GM18907 (cell line): Measurements from ENCODE around the gene ODAD4.

Experiments used
- ATAC-seq: cut with Tn5 transposase; IDR thresholded peaks from one replicate; pipeline ENCODE4 v1.9.1; 2021; ENCODE audit warnings: mild to moderate bottlenecking, moderate library complexity; ENCODE audit not compliant: unreplicated experiment

ODAD4 gene

DNA sequence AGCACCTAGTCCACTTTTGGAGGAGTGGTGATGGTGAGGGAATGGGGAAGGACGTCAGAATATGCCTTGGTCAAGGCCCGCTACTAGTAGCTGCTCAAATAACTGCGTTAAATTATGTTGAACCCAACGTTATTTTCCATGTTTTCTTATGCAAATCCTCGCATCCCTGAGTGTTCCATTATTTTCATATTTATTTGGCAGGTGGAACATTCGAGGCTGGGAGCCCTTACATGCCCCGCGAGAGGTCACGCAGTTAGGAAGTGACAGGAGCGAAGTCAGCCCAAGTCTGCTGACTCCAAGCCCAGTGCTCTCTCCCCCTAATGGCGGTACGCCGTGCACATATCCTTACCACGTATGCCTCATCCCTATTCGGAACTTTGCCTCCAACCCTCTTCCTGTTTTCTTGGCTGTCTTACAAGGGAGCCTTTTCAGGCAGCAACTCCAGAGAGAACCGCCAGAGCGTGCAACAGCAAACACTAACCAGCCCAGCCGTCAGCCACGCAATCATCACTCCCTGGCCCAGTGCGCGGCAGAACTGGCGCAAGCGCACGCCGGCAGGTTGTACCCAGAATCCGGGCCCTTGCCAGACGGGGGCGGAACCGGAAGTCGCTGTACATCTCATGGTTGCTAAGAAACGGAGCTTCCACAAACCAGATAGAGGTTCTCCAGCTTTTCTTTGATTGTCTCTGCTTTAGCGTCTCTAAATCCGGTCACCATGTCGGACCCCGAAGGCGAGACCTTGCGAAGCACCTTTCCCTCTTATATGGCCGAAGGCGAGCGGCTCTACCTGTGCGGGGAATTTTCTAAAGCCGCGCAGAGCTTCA lies at the start of gene ODAD4:
ODAD4 (plus strand) TSS at position 609 of the 824 bp plus-strand sequence; CDS start at position 716, 107 bp downstream.
- ATAC-seq: peak; percentile 91

DNA sequence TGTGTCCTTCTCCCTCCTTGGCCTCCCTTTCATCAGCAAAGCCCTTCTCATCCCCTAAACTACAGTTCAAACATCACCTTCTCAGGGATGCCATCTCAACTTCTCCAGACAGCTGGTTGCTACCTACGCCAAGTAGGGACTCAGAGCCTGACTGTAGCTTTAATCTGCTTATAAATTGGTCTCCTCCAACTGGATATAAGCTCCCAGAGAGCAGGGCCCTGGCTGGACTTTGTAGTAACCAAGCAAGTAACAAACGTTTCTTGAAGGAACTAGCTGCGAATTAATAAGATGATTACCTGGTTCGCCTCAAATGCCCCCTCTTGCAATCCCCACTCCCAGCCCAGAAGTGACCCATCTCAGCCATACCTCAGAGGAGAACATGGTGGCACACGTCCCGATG lies 47.7 kb upstream of the ODAD4 start:
- ATAC-seq: no peak

DNA sequence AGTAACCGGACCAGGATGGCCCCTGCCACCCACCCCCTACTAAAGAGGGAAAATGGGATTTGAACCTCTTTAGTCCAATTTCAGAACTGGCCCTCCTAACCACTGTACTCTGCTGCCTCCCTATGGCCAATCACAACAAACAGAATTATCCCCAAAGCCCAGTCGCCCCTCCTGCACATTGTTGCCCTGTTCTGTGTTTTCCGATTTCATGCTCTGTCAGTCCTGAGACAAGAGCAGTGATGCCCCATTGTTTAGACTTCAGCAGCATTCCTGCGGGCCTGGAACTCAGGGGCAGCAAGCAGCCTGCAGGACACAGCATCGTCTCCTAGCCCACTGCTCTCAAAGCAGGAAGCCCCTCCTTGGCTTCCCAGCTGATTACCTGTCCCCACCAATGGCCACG lies 44.7 kb upstream of the ODAD4 start:
- no peak for ATAC-seq

- ATAC-seq: no peak
These were observed 42.0 kb upstream of the ODAD4 start for GRCh38 chr17:41888332-41888965.

- ATAC-seq: no peak
These were observed 39.0 kb upstream of the ODAD4 start for GRCh38 chr17:41891135-41892020.

DNA sequence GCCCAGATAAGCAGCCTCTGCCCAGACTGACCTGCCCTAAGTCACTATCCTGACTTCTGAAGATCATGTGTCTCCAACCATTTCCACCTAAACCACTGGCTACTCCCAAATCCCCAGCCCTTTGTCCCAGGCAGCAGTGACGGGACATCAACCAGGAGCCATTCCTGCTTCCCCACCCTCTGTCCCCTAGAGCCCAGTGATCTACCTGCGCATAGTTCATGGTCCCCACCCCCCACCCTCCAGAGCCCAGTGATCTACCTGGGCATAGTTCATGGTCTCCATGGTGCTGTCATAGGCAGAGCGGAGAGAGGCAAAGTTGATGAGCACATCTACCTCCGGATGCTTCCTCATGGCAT lies 38.4 kb upstream of the ODAD4 start:
- ATAC-seq: no peak

DNA sequence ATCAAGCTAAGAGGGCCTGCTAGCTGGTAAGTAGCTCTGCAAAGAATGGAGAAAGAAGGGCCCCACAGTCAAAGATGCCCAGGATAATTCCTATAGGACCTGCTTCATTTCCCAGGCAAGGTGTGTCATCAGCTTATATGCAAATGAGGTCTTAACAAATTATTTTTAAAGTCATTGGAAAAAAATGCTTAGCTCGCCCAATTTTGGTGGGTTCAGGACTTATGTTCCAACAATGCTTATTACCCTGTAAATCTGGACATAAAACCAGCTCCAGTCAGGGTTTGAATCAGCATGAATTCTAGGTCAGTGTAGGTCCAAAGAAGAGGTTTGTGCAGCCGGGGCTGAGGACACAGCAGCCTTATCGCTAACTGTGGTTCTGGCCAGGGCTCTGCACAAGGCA lies 37.0 kb upstream of the ODAD4 start:
- no peak for ATAC-seq

DNA sequence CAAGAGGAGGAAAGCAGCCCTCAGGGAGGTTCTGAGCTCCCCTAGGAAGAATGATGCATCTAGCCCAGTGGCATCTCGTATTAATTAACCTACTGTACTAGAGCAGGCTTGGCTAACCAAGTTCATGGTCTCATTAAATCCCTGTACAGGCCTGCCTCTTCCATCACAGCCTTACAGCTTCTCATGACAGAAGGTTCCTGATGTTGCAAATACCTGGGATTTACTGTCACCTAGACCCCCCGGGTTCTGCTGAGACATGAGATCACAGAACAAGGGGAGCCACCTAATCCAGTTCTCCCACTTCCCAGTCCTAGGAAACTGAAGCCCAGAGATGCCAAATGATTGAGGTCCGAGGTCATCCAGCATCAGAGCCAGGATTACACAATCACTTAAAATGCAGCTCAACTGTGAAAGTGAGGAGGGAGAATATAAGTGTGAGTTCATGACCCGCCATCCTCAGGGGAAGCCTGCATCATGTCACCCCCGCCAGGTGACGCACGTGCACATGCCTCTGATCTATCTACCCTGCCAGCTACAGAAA lies 35.6 kb upstream of the ODAD4 start:
- ATAC-seq: no peak

GRCh38 chr17:41895617-41896016 lies 34.8 kb upstream of the ODAD4 start:
- ATAC-seq: no peak

DNA sequence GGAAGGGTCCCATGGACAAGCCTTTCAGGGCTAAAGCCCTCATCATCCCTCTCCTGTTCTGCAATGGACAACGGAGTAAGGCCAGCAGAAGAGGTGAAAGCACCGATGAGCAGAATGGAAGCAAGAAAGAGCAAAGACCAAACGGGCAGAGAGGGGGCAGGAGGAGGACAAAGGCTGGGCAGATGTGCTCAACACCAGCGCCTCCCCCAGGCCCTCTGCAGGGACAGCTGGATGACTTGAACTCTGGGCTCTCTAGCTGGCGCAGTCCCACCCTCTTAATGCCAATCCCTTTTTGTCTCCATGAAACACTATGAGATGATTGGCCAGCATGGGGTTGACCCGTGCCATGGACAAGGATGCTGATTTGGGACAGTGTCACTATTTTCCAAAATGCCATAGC lies 33.7 kb upstream of the ODAD4 start:
- no peak for ATAC-seq

DNA sequence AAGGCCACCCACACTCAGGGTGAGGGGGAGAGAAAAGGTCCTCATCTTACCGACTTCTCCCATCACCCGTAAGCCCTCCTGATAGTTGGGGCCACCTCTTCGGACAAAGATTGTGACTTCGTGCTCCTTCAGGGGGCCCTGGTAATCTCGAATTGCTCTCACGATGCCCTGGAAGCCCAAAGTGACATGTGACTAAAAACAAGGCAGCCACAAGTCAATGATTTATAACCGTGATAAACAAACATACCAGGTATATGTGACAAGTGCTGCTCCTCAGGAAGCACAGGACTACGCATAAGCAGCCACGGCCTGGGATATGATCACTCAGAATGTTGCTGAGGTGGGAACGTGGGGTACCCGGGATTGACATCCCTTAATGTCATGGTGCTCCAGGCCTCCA lies 28.8 kb upstream of the ODAD4 start:
- ATAC-seq: no peak

DNA sequence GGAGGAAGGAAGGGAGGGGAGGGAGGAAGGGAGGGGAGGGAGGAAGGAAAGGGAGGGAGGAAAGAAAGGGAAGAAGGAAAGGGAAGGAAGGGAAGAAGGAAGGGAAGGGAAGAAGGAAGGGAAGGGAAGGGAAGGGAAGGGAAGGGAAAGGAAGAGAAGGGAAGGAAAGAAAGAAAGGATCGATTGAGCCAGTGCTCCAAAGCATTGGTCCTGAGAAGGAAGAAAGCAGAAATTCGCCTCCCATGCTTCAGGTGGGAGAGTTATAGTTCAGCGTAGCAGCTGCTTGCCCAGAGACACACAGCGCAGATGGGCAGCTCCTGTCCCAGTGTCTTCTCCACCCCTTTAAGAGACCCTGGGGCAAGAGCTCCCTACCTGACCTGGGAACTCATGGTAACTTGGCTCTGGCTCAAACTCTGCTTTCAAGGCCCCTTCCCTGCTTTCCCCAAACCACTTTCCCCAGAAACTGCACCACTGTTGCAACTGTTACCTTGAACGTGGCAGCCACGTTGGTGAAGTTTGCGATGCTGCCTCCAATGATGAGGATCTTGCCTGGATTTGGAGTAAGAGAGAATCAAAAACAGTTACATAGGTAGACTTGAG lies 26.1 kb upstream of the ODAD4 start:
- no peak for ATAC-seq

- no peak for ATAC-seq
These were observed 25.2 kb upstream of the ODAD4 start for GRCh38 chr17:41905172-41905571.

DNA sequence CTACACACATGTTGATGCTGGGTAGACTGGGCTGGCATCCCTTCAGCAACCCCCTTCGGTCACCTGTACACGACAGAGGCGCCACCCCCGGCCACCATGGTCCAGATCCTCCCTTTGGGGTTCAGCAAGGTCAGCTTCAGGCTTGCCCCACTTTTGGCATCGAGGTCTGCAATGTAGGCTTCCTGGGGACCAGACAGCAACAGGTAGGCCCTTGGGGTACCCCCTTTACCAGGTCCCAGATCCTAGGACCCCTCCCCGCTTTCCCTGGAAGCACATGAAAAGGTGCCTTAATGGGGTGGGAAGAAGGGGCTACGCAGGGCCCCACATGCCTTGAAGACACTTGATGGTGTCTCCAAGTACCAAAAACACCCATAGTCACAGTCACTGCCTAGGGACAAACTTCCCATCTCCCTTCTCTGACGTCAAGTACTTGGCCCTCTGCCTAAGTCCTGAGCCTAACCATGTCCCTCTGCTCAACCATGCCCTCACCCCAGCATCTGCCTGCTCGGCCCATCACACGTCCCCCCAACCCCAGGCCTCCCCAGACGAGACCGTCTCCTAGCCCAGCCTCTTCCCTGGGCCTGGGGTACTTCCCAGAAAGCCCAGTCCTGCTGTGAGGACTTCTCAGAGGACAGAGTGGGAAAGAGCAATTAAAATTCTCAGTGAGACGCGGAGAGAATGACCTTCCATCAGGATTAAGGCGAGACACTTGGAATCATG lies 23.8 kb upstream of the ODAD4 start:
- ATAC-seq: no peak

DNA sequence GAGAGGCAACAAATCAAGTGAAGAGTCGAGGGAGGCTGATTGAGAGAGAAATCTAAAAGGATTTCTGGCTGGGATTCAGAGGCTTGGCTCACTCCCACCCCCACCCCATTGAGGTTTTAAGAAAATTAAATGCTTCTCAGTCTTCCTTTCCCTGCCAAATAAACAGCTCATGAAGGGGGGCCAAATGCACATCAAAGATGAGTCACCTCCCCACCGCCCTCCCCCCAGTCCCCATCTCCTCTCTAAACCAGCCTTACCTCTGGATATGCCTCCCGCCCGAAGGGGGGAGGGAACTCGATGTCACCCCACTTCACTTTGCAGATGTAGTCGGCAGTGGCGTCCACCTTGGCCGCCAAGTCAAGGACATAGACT lies 23.2 kb upstream of the ODAD4 start:
- no peak for ATAC-seq

DNA sequence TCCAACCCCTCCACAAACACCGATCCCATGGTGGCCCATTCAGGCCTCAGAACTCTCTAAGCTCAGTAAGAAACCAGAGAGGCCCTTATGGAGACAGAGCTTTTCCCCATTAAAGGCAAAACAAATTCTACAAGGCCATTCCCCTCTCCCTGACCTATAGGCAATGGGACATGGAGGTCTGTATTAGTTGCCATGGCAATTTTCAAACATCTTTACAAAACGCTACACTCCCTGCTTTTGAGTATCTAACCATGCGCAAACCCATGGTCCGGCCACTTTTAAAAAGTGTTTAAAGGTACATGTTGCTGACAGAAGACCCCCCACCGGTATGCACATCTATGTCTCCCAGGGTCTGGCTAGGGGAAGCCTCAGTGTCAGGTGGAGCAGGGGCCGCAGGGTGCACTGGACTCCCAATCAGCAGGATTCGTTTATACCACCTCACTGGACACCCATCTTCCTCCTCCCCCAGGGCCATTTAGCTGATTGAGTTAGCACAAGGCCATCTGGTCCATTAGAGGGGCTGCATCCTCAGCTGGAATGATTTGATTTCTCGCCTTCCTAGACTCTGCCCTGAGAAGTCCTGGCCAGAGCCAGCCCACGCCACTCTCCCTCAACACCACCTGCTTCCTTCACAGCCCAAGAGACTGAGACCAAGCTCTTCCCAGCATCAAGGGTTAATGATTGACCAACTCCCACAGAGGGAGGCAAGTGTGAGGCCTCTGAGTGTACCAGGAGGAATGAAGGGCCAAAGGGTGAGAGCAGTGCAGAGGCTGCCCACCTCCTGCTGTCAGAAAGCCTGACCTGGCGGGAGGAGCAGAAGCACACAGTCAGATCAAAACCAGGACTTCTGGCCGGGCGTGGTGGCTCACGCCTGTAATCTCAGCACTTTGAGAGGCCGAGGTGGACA lies 22.5 kb upstream of the ODAD4 start:
- no peak for ATAC-seq

DNA sequence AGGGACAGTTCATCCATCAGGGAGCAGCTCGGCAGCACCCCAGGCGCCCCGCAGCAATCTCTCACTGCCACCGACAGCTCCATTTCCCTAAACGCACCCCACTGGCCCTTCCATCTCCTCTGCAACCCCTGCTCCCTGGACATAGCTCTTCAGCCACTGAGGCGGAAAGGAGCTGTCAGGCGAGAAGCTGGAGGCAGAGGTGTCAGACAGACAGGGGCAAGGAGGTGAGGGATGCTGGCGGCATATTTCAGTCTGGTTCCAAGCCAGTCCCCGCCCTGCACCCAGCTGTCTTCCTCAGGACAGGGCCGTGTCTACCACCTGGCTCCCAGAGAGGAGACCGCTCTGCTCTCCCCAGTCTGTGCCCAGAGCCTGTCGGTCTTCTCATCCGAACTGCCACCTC lies 21.3 kb upstream of the ODAD4 start:
- ATAC-seq: no peak

DNA sequence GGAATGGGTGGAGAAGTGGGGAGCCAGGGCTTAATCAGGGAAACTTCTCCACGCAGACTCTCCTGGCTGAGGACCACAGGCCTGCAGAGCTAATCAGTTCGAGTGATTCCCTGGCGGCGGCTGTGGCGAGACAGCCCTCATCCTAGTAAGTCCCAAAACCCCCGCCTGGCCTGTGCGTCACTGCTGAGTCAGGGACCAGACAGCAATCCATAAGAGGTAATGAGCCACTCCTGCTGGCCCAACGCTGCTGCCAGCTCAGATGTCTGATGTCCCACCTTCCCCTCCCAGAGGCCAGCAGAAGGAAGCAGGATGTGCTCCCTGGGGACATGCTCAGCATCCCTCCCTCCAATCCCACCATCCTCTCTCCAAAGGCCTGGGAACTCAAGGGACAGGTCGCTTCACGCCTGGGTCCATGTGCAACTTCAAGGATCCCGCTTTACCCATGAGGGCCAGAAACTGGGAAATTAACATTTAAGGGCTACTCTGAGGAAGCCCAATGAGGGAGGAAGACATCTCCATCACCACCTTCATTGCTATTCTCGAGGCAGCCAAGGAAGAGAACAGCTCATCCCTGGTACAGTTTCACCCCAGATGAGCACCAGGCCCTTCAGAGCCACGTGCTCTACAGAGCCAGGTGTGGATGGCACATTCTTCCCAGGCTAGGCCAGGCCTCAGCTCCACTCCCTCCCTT lies 19.6 kb upstream of the ODAD4 start:
- ATAC-seq: no peak

GRCh38 chr17:41912925-41913324 lies 17.5 kb upstream of the ODAD4 start:
- ATAC-seq: no peak
